ENCODE results near the gene TMEM178B. TPM values are rescaled to one million over a fixed set of nuclear protein-coding genes. Genes with fewer than 3 reads are reported as not detected.

The TMEM178B gene
- total and polyA plus RNA-seq, 8 donors: 0.16 to 5.6 (median 3.4) TPM

DNA sequence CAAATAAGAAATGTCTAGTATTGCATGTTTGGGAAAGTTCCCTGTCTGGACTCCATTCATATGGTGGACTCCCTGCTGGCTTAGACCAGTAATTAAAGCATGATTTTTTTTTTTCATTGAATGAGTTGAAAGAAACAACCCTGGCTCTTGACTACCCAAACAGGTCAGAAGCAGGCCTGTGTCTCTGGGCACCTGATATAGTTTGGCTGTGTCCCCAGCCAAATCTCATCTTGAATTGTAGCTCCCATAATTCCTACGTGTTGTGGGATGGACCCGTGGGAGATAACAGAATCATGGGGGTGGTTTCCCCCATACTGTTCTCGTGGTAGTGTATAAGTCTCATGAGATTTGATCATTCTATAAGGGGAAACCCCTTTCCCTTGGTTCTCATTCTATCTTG lies 206.2 kb downstream of the TMEM178B start:
- H3K9me3 ChIP-seq: no peaks in the 10 kb centered on the region
- DNase-seq: no peak
- H3K4me1 ChIP-seq: no peaks in the 10 kb centered on the region
- no peak for ATAC-seq
- intact Hi-C loops (cut with DNase I): no loop called here
- TF ChIP-seq, protein P1, sequence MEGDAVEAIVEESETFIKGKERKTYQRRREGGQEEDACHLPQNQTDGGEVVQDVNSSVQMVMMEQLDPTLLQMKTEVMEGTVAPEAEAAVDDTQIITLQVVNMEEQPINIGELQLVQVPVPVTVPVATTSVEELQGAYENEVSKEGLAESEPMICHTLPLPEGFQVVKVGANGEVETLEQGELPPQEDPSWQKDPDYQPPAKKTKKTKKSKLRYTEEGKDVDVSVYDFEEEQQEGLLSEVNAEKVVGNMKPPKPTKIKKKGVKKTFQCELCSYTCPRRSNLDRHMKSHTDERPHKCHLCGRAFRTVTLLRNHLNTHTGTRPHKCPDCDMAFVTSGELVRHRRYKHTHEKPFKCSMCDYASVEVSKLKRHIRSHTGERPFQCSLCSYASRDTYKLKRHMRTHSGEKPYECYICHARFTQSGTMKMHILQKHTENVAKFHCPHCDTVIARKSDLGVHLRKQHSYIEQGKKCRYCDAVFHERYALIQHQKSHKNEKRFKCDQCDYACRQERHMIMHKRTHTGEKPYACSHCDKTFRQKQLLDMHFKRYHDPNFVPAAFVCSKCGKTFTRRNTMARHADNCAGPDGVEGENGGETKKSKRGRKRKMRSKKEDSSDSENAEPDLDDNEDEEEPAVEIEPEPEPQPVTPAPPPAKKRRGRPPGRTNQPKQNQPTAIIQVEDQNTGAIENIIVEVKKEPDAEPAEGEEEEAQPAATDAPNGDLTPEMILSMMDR (IDR thresholded peaks at IDR 0.05): no peak
- no peaks in the 10 kb centered on the region for H3K36me3 ChIP-seq
- H3K27me3 ChIP-seq: no peaks in the 10 kb centered on the region
- no peak overlapping the region for H3K4me3 ChIP-seq
- H3K27ac ChIP-seq: no peak overlapping the region

DNA sequence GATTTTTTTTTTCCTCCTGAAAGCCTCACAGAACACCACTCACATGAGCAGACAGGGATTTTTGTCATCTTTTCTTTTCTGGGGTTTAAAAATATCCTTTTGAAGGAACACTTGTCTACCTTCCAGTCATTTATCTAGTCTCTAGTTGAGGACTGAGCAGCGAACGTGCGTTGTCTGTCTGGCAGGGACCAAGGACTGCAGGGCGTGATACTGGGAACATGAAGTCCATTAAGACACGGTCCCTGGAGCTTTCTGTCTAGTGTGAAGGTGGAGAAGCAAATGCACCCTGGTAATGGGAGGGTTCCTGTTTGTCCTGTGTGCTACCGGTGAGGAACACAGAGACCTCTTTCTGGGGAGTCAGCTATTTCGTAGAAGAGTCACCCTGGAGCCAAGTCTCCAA lies 207.4 kb downstream of the TMEM178B start:
- intact Hi-C loops (cut with DNase I): no loop called here
- Histone ChIP-seq H3K27ac (no peak overlapping the region), H3K36me3 (no peaks in the 10 kb centered on the region), H3K9me3 (no peaks in the 10 kb centered on the region), H3K4me1 (no peaks in the 10 kb centered on the region), H3K27me3 (no peaks in the 10 kb centered on the region), H3K4me3 (no peak overlapping the region)
- ATAC-seq (no peak), DNase-seq (no peak)
- TF ChIP-seq, protein P1 (IDR thresholded peaks at IDR 0.05): no peak

DNA sequence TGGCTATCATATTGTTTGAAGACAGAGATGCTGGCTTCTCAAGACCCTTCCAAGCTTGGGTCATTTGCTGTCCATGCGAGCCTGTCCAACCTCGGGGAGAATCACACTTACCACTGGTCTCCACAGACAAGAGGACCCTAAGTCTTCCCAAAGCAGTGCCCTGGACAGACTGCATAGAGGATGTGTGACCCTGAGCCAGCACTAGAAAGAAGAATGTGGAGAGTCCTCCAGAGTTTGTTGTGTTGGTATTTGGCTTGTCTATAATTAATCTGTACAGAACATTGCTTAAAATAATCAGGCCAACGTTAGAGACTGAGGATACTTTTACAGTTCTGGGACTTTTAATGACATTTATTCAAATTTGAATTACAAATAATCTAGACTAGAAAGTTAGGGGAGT lies 212.7 kb downstream of the TMEM178B start:
- DNase-seq (no peak), ATAC-seq (no peak)
- Histone ChIP-seq H3K27ac (no peak overlapping the region), H3K9me3 (no peaks in the 10 kb centered on the region), H3K27me3 (no peaks in the 10 kb centered on the region), H3K36me3 (no peaks in the 10 kb centered on the region), H3K4me1 (no peaks in the 10 kb centered on the region), H3K4me3 (no peak overlapping the region)
- TF ChIP-seq, protein P1 (IDR thresholded peaks at IDR 0.05): no peak
- intact Hi-C loops (cut with DNase I): no loop called here

DNA sequence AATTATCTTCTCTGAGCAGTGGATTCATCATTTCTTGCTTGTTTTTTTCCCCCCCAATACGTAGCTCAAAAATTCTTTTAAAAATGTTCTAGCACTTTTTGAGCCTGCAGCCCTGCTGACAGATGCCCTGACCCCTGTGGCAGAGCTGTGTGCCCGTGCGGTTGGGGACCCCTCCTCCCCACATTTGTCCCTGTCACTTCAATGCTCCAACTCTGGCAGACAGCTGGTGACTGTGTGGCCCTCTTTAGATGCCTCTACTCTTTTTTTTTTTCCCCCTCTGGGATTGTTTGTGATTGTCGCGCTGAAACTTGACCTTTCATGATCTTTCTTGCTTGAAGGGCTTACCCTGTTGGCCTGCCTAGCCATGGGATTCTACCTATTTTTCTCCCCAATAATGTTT lies 214.1 kb downstream of the TMEM178B start:
- intact Hi-C loops (cut with DNase I): no loop called here
- no peaks in the 10 kb centered on the region for H3K9me3 ChIP-seq
- H3K27ac ChIP-seq: no peak overlapping the region
- ATAC-seq: no peak
- no peak overlapping the region for H3K4me3 ChIP-seq
- DNase-seq: no peak
- no peaks in the 10 kb centered on the region for H3K4me1 ChIP-seq
- no peaks in the 10 kb centered on the region for H3K27me3 ChIP-seq
- H3K36me3 ChIP-seq: no peaks in the 10 kb centered on the region
- TF ChIP-seq, protein P1 (IDR thresholded peaks at IDR 0.05): no peak

DNA sequence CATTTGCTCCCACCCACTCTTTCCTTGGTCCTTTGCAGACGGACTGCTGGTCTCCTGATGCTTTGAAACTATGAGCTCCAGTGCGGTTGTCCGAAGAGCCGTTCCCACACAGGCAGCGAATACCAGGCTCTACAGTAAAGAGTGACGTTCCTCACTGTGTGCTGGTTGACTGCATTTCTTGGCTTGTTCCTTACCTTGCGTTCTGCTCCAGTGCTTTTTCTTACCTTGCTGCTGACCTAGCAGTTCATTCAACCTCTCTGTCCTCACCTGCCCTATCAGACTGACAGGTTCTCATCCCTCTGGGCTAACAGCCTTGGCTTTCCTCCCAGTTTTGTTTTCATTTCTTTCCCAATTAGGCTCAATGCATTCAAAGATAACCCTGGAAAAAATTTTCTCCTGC lies 214.8 kb downstream of the TMEM178B start:
- ATAC-seq: no peak
- TF ChIP-seq, protein P1 (IDR thresholded peaks at IDR 0.05): no peak
- no peak for DNase-seq
- Histone ChIP-seq H3K27me3 (no peaks in the 10 kb centered on the region), H3K4me3 (no peak overlapping the region), H3K27ac (no peak overlapping the region), H3K9me3 (no peaks in the 10 kb centered on the region), H3K36me3 (no peaks in the 10 kb centered on the region), H3K4me1 (no peaks in the 10 kb centered on the region)
- intact Hi-C loops (cut with DNase I): no loop called here
